Stimulated activated CD8-positive, alpha-beta memory T cell treated with anti-CD3 and anti-CD28 coated beads, Interleukin-7, amount 100 ng/mL, for 48 hours (primary cell): ENCODE data around the gene MTG2.

Experiments
- DNase-seq, 2 donors: peaks; one replicate each; pipeline ENCODE4 v3.0.0-alpha.2; 2020; ENCODE audit warnings: low read depth in 1 of 2; ENCODE audit errors: extremely low read depth in 1 of 2

Gene MTG2

DNA sequence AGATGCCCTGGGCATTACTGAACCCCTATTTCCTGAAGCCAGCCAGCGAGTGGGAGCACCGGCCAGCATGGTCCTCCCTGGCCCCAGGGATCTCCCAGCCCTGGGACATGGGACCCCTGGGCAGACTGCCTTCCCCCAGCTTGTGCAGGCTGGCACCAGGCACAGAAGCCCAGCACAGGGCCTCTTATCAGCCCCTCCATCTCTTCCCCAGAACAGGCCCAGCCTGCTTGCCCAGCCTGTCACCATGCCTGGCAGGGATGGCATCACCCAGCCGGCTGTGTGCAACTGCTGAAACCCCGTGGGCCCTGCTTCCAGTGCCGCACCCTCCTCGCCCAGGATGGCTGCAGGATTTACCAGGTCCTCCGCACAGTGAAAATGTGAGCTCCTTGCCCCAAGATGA, 49.4 kb downstream of the MTG2 start:
- no peak for DNase-seq

DNA sequence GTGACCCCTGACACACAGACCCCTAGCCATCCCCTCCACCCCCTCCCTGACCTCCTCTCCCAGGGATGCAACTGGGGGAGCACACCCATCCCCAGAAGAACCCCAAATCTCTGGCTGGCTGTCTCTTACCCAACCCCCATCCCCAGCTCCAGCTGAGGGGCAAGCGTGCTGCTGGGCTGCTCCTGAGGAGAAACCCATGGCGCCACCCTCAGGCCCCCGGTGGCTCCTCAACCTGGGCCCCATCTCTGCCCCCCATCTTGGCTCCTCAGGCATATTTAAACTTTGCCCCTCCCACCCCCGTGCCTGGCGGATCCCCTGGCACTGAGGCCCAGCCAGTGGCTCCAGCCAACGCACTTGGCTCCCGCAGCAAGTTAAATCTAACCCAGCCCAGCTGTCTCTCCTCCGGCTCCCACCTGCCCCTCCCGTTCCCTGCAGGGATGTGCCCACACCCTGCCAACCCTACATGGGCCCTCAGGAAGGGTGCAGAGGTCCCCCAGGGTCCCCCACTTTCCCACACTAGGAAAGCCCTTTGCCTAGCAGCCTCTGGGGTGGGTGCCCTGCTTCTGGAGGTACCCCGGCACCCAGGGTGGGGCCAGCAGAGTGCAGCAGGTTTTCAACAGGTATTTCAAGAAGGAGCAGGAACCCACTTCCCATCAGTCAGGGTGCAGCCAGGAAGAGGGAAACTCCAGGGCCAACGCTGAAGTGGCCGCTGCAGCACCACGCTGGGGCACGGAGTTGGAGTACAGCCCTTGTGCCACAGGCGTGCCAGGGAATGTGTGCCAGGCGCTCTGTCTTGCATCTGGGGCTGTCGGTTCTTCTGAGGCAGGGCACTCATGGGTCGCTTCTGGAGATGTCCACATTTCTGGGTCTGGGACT, 50.2 kb downstream of the MTG2 start:
- no peak for DNase-seq

DNA sequence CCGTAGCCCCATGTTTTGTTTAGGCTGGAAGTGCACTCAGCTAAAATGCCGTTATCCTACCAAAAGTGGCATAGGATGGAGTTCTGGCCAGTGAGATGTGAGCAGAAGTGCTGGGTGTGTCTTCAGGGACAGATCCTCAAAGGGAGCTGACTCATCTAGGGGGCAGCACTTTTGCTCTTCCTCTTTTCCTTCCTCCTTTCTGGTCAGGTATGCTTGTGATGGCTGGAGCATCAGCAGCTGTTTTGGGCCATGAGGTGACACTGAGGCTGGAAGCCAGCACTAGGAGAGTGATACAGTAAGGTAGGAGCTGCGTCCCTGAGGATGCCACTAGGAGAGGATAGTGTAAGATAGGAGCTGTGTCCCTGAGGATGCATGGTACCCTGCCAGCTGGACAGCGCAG, 50.9 kb downstream of the MTG2 start:
- DNase-seq: no peak

DNA sequence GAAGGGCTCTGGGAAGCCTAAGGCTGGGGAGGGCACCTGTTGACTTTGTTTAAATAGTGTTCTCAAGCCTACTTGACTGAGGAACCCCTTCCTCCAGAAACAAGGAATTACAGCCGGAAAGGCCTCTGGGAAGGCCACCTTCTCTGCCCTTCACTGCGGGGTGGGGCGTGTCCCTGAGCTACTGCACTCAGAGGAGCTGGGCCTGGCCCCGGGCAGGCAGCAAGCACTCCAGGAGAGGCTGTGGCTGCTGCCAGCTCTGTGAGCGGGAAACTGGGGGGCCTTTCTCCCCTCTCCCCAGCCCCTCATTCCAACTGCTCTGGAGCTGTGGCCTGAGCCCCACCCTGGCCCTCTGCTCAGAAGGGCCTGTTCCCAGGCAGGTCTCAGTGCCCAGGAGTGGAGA, 51.5 kb downstream of the MTG2 start:
- DNase-seq: no peak

DNA sequence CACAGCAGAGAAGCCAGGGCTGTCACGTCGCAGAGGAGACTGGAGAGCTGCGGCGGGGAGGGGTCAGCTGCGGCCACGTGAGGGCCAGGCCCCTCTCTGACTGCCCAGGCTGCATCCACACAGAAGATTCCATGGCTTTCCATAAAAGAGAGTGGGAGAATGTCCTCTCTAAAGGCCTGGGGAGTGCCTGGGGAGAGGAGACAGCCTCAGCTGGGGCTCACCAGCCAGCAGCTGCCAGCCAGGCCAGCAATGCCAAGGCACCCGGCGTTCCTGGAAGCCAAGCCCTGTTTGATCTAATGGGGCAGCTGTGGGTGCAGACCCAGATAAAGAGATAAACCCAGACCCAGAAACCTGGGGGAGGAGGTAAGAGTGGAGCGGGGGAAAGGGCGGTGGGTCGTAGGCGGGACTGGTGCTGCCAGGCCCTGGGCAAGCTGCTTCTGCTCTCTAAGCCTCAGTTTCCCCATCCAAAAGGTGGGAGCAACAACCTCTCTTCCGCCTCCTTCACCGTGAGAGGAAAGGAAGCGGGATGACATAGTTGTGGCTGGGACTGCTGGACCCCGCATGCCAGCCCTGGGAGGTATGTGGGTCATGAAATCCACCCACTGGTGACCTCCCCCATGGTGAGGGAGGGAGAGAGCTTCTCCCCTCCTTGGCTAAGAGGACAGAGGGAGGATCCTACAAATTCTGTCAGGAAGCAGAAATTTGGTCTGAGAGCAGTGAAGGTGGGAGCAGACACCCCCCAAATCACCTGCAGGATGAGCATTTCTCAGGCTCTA, 52.4 kb downstream of the MTG2 start:
- no peak for DNase-seq

DNA sequence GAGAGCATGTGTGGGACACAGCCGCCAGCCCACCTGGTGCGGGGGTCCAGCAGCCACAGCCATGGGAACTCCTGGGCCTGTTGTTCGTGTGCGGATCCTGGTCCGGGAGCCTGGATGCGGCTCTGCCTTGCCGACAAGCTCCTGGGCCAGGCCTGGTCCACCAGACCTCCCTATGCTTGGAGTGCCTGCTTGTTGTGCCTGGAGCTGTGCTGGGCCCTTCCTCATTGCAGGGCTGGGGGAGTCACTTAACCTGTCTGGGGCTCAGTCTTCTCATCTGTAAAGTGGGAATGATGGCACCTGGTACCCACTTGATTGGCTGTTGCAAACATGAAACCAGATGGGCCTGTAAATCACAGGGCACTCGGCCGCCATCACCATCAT, 52.9 kb downstream of the MTG2 start:
- no peak for DNase-seq

DNA sequence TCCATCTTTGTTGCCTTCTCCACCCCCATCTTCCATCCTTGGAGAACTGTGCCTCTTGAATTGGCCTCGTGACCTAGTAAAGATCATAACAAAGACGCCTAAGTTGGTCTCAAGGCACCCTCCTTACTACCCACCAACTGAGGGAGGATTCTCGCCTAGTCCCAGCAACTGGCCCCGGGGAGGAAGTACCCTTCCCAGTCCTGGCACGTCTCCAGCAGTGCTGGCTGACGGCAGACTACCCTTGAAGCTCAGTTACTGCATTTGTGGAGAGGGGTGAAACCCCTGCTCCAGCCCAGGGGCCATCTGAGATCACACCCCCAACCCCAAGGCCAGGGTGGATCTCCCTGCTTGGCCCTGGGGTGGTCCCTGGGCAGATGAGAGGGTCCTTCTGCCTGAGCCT, 53.4 kb downstream of the MTG2 start:
- DNase-seq: no peak

DNA sequence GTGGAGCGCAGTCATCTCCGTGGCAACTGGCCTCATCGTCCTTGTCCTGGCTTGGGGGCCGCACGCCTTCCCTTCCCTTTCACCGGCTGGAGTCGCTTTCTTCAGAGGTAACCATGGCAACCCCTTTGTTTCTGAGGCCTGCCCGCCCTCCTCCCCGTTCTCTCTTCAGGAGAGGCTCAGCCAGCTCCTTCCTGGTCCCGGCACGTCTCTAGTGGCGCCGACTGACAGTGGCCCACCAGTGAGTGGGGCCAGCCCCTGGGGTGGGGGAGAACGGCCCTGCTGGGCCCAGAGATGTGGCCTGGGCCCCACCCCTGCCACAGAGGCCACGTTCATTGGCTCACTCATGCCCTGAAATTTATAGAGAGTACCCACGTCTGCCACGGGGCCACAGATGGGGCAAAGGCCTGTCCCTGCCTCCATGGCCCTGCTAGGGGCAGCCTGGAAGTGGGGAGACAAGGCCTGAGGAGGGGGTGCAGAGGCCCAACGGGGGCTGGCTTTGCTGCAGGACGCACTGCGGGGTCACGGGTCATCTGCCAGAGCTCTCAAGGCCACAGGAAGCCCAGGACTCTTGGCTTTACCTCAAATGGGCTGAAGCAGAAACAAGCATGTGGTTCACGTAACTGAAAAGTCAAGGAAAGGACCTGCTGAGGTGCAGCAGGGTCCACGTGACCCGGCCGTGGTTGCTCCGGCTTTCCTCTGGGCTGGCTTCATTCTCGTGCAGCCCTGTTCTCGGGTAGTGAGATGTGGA, 54.1 kb downstream of the MTG2 start:
- DNase-seq: no peak

DNA sequence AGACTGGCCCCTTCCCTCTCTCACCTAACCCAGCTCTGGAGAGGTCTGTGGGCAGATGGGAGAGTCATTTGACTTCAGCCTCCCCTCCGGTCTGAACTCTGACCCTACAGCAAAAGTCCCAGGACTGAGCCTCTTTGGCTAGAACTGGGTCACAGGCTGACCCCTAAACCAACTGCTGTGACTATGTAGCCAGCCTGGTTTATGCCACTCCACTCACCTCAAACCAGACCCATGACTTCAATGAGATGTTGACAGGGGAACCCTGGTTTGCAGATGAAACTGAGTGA, 54.6 kb downstream of the MTG2 start:
- no peak for DNase-seq

DNA sequence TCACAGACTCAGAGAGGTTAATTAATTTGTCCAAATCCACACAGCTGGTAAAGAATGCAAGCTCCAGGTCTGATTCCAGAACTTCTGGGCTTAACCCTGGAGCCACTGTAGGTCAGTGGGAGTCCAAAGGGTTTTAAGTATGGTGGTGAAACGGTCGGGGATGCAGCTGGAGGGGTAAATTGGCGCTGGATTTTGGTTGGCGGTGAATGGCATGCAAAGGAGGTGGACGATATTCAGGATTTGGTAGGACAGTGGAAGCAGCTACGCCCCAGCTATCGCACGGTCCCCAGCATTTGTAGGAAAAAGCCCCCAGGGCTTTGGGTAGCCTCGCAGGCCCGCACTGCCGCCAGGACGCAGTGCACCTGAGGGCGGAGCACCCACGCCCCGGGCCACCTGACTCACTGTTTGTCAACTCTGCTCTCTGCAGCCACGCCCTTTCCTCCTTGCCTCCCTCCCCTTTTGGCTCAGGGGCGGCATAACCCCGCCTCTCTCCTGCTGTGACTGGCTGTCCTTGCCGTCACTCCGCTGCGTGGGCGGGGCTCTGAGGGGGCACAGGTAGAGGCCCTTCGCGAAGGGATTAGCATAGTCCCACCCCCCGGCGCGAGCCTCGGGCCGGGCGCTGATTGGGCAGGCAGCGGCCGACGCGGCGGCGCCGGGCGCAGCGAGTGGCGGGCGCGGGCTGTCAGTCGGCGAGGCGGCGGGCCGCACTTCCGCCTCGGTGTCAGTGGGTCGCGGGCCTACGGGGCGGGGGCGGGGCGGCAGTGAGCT, 55.2 kb downstream of the MTG2 start, which contains the start of gene OSBPL2:
Gene OSBPL2, plus strand, starts transcription at position 721 of the 768 bp plus-strand sequence. CDS start 17,664 bp downstream, outside the sequence.
- DNase-seq: peak; percentile 100

DNA sequence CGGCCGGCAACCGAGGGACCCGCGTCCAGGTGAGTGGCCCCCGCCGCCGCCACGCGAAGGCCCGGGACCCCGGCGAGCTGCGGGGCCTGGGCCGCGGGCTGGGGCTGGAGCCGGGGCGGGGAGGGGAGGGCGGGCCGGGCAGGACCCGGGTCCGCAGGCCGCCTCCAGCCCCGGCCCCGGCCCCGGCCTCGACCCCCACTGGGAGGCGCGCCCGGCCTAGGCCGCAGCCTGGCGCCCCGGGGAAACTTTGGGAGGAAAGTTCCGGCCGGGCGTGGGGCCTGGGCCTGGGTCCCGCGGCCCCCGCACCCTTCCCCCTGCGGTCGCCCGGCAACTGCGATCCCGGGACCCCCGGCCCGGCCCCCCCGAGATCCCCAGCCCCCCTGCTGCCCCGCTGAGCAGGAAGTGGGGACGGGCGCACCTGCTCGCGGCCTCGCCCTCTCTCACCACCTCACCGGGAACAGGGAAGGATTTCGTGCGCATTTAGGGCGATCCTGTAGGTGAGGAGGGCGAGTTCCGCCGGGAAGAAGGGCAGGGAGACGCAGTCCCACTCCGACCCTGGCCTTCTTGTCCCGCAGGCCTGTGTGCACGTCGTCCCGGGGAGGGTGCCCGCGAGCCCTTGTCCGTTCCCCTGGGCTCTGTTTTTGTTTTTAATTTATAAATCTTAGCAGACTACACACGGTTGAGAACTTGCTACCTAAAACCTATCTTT, 55.9 kb downstream of the MTG2 start:
- DNase-seq: no peak

DNA sequence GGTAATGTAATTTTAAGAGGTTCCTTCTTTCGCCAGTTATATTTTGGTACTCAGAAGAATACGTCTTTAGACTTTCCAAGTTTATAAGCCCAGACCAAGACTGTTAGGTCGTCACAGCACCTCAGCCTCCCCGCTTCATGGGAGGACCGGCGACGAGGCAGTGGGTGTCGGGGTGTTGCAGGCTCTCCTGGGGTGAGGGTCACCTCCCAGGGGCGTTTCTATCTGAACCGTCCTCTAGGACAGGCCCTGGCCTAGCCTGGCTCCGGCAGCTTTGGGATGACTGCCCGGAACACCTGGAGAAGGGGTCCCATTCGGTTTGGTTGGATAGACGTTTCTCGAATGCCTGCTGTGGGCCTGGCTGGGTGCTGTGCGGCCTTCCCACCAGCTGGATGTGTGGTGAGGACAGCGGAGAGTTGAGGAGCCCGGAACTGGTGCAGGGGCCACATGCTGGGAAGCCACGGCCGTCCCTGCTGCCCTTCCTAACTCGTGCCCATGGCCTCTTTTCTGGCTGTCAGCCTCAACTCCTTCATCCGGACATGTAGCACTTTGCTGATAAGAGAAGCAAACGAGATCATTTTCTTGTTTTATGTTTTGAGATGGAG, 56.6 kb downstream of the MTG2 start:
- DNase-seq: no peak

DNA sequence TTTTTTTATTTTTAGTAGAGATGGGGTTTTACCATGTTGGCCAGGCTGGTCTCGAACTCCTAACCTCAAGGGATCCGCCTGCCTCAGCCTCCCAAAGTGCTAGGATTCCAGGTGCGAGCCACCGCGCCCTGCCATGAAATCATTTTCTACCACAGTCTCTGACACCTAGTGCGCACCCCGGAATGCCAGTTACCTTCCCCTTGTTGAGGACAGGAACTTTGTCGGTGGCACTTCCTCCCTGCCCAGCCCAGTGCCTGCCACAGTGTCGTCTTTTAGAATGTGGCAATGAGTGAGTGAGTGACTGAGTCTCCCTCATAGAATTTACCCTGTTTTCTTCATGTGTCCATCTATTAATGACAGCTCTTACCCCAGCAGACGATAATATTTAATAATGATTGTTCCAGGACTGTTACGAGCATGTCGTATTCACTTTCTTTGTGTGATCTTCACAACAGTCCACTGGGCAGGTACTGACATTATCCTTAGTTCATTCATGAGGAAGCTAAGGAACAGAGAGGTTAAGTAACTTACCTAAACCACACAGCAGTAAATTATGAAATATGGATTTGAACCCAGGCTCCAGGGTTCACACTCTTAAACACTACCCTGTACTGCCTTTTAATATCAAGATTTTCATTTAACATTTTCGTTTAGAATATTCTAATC, 57.3 kb downstream of the MTG2 start:
- DNase-seq: no peak

DNA sequence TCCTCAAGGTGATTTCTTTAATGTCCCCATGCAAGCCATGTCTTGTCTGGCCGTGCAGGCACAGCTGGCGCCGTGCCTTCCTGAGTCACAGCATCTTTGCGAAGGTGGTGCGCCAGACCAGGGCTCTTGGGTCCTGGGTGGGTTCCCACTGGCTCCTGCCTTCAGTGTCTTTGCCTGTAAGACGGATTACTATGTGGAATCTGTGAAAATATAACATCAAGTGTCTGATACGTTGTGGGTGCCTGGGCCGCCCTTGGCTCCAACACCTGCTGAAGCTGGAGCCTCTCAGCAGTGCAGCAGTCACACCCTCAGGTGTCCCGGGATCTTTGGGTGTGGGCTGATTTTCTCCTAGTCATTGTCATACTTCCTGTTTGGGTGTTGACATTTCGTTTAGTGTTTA, 58.7 kb downstream of the MTG2 start:
- no peak for DNase-seq

DNA sequence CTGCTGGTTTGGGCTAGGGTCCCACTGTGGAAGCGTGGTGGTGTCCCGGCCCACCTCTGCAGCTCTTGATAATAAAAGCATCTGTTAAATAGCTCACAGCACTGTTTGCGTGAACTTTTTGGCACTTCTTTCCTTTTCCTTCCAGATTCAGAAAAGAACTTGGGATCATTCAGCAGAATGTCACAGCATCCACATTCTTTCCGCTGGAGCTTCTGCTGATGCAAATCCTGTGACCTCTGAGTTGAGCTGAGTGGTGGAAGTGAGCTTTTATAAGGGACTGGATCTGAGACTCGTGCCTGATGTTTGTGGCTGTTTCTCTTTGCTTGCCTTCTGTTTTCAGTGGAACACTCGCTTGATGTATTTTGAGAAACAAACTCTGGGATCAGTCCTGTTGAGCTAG, 59.3 kb downstream of the MTG2 start:
- DNase-seq: no peak

DNA sequence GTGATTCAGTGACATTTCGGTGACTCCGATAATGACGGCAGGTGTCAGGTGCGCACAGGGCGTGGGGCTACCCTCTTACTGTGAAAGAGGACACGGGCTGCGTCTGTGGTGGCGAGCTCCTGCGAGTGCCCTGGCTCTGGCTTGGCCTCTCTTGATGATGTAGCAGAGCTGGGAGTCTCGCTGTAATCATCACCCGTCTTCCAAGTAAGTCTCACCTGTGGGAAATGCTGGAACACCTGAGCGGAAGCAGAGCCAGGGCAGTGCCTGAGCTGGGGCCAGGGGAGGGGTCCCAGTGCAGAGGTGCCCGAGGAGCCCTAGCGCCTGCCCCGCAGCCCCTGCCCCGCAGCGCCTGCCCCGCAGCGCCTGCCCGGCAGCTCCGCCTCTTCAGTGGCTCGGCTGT, 60.3 kb downstream of the MTG2 start:
- no peak for DNase-seq

DNA sequence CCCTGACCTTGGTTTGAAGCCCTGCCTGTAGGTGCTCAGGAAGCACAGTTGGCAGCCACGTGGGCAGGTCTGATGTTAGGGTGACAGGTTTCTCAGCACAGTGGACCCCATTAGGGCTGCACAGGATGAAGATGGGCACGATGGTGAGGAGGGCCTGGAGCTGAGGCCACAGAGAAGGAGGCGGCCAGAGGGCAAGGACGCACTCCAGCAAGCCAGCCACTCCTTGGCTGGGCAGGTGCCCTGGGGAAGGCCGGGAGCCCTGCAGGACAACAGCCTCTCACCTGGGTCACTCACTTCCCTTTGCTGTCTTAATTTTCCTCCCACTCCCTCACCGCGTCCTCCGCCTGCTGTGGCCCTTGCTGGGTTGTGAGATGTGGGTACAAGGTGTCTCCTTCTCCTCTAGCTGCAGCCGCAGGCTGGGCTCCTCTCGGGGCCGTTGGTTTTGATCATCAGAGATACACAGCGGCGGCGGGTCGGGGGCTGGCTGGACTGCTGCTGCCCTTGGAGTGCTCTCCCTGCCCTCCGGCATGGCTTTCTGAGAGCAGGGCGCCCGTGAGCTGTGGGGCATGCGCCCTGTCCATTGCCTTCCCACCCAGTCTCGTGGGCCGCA, 61.2 kb downstream of the MTG2 start:
- no peak for DNase-seq

DNA sequence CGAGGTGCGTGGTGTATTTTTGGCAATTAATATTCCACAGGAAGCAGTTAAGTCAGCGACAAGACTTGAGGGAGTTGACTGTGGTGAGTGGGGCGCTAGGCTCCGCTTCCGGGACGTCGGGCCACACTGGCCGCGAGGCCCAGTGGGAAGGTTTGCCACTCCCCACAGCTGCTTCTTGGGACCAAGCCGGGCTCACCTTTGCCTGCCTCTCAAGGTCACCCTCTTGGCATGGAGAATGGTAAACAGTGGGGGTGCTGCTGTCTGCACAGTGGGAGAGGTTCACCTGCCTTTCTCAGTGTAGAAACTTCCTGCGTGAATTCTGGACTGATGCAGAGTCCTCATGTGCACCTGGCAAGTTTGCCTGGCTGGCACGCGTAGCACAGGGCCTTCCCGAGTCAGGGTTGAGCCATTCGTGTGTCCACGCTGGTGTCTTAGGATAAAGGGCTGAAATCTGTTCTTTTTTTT, 61.8 kb downstream of the MTG2 start:
- no peak for DNase-seq

DNA sequence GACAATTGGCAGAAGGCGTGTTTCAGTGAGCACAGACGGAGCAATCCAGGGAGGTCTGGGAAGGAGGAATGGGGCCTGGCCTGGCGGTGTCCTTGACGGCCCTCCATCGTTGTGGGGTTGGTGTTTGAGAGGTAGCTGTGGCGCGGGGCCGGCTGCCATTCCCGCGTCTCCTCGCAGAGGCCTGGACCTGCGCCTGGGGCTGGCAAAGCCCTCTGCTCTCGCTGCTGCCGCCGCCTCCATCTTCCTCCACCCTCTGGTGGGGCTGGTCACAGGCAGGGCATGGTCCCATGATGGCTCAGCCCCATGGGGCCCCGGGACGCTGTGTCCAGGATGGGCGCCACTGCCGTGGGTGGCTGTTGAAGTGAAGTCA, 63.1 kb downstream of the MTG2 start:
- no peak for DNase-seq
